ENCODE results near the gene NNAT. TPM values are rescaled to one million over a fixed set of nuclear protein-coding genes. Genes with fewer than 3 reads are reported as not detected.

The NNAT gene
- total and polyA plus RNA-seq, 2 donors (not counting 1 experiment from before 2014, with no cell fraction given), result 0.74 to 0.83 TPM

DNA sequence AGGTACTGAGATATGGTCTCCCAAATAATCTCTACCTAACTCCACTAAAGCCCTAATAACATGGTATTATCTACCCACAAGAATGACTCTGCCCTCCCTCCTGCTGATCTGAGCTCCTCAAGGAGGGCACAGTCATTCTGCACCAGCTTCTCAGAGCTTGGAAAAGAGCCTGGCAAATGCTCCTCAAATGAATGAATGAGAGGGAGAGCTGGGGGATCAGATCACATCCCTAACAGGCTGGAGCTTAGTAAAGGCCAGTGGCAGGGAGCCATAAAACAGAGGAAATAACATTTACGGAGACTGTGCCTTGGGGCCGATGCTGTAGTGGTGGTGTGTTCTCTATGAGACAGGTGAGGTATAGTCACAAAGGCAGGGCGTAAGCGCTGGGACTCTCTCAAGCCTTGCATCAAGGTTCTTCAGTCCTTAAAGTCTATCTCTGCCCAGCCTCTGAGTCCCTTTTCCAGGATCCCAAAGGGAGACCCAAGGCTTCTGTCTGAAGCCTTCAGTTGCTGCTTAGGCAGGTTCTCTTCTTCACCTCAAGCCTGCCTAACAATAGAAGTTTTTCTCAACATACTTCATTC is 7.2 kb upstream of the NNAT start:
- H3K4me1 ChIP-seq (ENCODE audit: control insufficient read depth, extremely low read depth, insufficient read depth, low read length), result peaks cover 15% of the 10 kb centered on the region
- no peaks in the 10 kb centered on the region for H3K9me3 ChIP-seq (ENCODE audit: control insufficient read depth, insufficient read depth, low read depth, low read length)
- no peaks in the 10 kb centered on the region for H3K27me3 ChIP-seq (ENCODE audit: control insufficient read depth, insufficient read depth, low read length)
- H3K79me2 ChIP-seq (ENCODE audit: control insufficient read depth, insufficient read depth, low read length), result peaks cover 8% of the 10 kb centered on the region
- no peak for DNase-seq (ENCODE audit: low read depth in 2 of 2)
- H3K4me2 ChIP-seq (ENCODE audit: extremely low read depth, insufficient read depth, low read length), result no peak overlapping the region
- peaks cover 1% of the 10 kb centered on the region for H3K36me3 ChIP-seq (ENCODE audit: control insufficient read depth, insufficient read depth, low read length)
- TF ChIP-seq EZH2 (IDR thresholded peaks at IDR 0.05; ENCODE audit: low read length, missing control alignments), result no peak
- TF ChIP-seq, protein P1, sequence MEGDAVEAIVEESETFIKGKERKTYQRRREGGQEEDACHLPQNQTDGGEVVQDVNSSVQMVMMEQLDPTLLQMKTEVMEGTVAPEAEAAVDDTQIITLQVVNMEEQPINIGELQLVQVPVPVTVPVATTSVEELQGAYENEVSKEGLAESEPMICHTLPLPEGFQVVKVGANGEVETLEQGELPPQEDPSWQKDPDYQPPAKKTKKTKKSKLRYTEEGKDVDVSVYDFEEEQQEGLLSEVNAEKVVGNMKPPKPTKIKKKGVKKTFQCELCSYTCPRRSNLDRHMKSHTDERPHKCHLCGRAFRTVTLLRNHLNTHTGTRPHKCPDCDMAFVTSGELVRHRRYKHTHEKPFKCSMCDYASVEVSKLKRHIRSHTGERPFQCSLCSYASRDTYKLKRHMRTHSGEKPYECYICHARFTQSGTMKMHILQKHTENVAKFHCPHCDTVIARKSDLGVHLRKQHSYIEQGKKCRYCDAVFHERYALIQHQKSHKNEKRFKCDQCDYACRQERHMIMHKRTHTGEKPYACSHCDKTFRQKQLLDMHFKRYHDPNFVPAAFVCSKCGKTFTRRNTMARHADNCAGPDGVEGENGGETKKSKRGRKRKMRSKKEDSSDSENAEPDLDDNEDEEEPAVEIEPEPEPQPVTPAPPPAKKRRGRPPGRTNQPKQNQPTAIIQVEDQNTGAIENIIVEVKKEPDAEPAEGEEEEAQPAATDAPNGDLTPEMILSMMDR (conservative IDR thresholded peaks at IDR 0.05 in 1 of 2, IDR thresholded peaks at IDR 0.05 in 1 of 2; ENCODE audit: low read depth in 1 of 2, low read length in 2 of 2), result no peak
- H3K9ac ChIP-seq (ENCODE audit: insufficient read depth, low read length), result no peak overlapping the region
- no peak overlapping the region for H3K27ac ChIP-seq (ENCODE audit: insufficient read depth, low read length)
- H3K4me3 ChIP-seq (replicated peaks in 1 of 4; ENCODE audit: control extremely low read depth in 1 of 4, insufficient read depth in 1 of 4, low read depth in 3 of 4, low read length in 4 of 4), result no peak overlapping the region
- H2AFZ ChIP-seq (ENCODE audit: low read length), result no peak overlapping the region
- peaks cover 1% of the 10 kb centered on the region for H4K20me1 ChIP-seq (ENCODE audit: control insufficient read depth, extremely low read depth, insufficient read depth, low read length)

DNA sequence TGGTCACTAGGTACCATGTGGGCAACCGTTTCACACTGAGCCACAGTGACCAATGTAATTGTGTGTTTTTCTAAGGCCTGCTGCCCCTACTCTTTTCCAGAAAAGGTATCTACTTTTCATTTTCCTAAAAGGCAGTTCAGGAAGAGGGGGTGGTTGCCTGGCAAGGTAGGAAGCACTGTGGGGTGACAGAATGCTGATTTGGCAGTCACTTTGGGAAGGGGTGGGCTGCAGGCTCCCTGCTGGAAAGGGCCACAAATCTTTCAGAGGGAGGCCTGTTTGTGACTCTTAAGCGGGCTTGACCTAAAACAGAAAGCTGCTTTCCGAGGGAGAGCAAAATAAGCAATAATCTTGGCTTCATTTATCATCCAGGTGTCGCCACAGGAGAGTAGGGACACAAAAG is 5.2 kb upstream of the NNAT start:
- Histone ChIP-seq H4K20me1 (ENCODE audit: control insufficient read depth, extremely low read depth, insufficient read depth, low read length) (peaks cover 1% of the 10 kb centered on the region), H3K36me3 (ENCODE audit: control insufficient read depth, insufficient read depth, low read length) (peaks cover 8% of the 10 kb centered on the region), H3K27ac (ENCODE audit: insufficient read depth, low read length) (no peak overlapping the region), H3K79me2 (ENCODE audit: control insufficient read depth, insufficient read depth, low read length) (peaks cover 22% of the 10 kb centered on the region), H2AFZ (ENCODE audit: low read length) (no peak overlapping the region), H3K9ac (ENCODE audit: insufficient read depth, low read length) (no peak overlapping the region), H3K9me3 (ENCODE audit: control insufficient read depth, insufficient read depth, low read depth, low read length) (no peaks in the 10 kb centered on the region), H3K4me2 (ENCODE audit: extremely low read depth, insufficient read depth, low read length) (no peak overlapping the region), H3K4me1 (ENCODE audit: control insufficient read depth, extremely low read depth, insufficient read depth, low read length) (peaks cover 15% of the 10 kb centered on the region), H3K27me3 (ENCODE audit: control insufficient read depth, insufficient read depth, low read length) (no peaks in the 10 kb centered on the region), H3K4me3 (replicated peaks in 1 of 4; ENCODE audit: control extremely low read depth in 1 of 4, insufficient read depth in 1 of 4, low read depth in 3 of 4, low read length in 4 of 4) (no peak overlapping the region)
- DNase-seq (ENCODE audit: low read depth in 2 of 2), result no peak
- no peak for TF ChIP-seq EZH2 (IDR thresholded peaks at IDR 0.05; ENCODE audit: low read length, missing control alignments)
- TF ChIP-seq, protein P1 (conservative IDR thresholded peaks at IDR 0.05 in 1 of 2, IDR thresholded peaks at IDR 0.05 in 1 of 2; ENCODE audit: low read depth in 1 of 2, low read length in 2 of 2), result no peak

DNA sequence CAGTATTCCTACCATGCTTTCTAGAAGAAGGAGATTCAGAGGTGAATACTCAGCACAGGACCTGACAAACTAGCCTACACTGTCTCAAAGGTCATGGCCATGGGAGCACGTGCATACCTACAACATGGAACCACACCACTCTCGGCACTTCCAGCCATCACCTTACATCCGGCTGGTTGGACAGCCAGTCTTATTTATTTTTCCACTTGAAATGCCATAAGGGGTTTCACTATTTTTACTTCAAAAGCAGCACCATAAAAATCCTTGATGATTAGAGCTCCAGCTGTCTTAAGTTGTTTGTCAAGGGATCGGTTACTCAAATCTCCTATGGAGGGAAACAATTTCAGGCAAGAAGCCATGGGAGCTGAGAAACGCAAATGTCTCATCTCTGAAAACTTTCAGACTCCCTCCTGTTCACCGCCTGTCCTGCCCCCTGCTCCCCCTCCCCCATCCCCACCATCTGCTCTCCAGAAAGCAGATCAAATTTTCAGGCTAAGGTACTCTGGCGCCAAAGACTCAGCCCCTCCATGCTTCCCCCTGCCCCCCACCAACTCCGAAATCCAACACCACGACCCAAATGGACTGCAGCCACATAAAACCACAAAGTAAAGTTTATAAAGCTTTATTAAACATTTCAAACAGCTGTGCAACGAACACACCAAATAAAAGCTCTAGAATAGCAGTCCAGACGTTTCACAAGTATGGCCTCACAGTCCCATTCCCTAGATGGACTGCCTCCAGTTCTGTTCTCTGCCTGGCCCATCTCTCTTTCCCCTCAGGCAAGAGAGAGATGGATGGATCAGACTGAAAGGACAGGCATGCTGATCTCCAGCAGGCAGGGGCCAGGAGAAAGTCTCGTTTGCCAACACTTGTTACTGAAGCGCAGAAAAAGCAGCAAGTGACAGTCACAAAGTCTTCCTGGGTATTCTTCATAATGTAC is 4.0 kb upstream of the NNAT start:
- peak; percentile 77 to 94 for DNase-seq (ENCODE audit: low read depth in 2 of 2)
- H2AFZ ChIP-seq (ENCODE audit: low read length), result no peak overlapping the region
- H3K9me3 ChIP-seq (ENCODE audit: control insufficient read depth, insufficient read depth, low read depth, low read length), result no peaks in the 10 kb centered on the region
- TF ChIP-seq, protein P1 (conservative IDR thresholded peaks at IDR 0.05 in 1 of 2, IDR thresholded peaks at IDR 0.05 in 1 of 2; ENCODE audit: low read depth in 1 of 2, low read length in 2 of 2), result no peak
- no peak for TF ChIP-seq EZH2 (IDR thresholded peaks at IDR 0.05; ENCODE audit: low read length, missing control alignments)
- H3K27me3 ChIP-seq (ENCODE audit: control insufficient read depth, insufficient read depth, low read length), result no peaks in the 10 kb centered on the region
- H3K4me3 ChIP-seq (replicated peaks in 1 of 4; ENCODE audit: control extremely low read depth in 1 of 4, insufficient read depth in 1 of 4, low read depth in 3 of 4, low read length in 4 of 4), result no peak overlapping the region
- H3K79me2 ChIP-seq (ENCODE audit: control insufficient read depth, insufficient read depth, low read length), result peaks cover 28% of the 10 kb centered on the region
- no peak overlapping the region for H3K9ac ChIP-seq (ENCODE audit: insufficient read depth, low read length)
- peak overlapping the region; percentile 41 for H3K4me2 ChIP-seq (ENCODE audit: extremely low read depth, insufficient read depth, low read length)
- peaks cover 8% of the 10 kb centered on the region for H3K36me3 ChIP-seq (ENCODE audit: control insufficient read depth, insufficient read depth, low read length)
- H3K4me1 ChIP-seq (ENCODE audit: control insufficient read depth, extremely low read depth, insufficient read depth, low read length), result peaks cover 10% of the 10 kb centered on the region
- no peak overlapping the region for H3K27ac ChIP-seq (ENCODE audit: insufficient read depth, low read length)
- no peaks in the 10 kb centered on the region for H4K20me1 ChIP-seq (ENCODE audit: control insufficient read depth, extremely low read depth, insufficient read depth, low read length)

Measured in fibroblast of lung (primary cell).